ENCODE measurements around the gene CDYL2.
"Not testable (repeated sequence)": the region's sequence is repeated elsewhere in the genome, so short reads cannot be mapped to it uniquely, and the experiment has no call there.

The CDYL2 gene

GRCh38 chr16:80804526-80805383 is at the start of gene CDYL2:
CDYL2 (minus strand) TSS chr16:80804598; CDS start chr16:80804173, 425 bp downstream.
- peak; percentile 20 for DNase-seq

- DNase-seq: peak; percentile 7
Measured at GRCh38 chr16:80852261-80852872, 48.0 kb upstream of the CDYL2 start.

- no peak for DNase-seq
Measured at GRCh38 chr16:80851831-80852230, 47.4 kb upstream of the CDYL2 start.

GRCh38 chr16:80850757-80851156 is 46.4 kb upstream of the CDYL2 start:
- DNase-seq: no peak

GRCh38 chr16:80848862-80849261 is 44.5 kb upstream of the CDYL2 start:
- DNase-seq: no peak

- DNase-seq: no peak
Measured at GRCh38 chr16:80846680-80847079, 42.3 kb upstream of the CDYL2 start.

- DNase-seq: no peak
Measured at GRCh38 chr16:80846275-80846674, 41.9 kb upstream of the CDYL2 start.

GRCh38 chr16:80844395-80844794 is 40.0 kb upstream of the CDYL2 start:
- no peak for DNase-seq

- DNase-seq: no peak
Measured at GRCh38 chr16:80841231-80841630, 36.8 kb upstream of the CDYL2 start.

GRCh38 chr16:80837533-80838147 is 33.2 kb upstream of the CDYL2 start:
- DNase-seq: no peak

GRCh38 chr16:80836846-80837245 is 32.4 kb upstream of the CDYL2 start:
- no peak for DNase-seq

GRCh38 chr16:80836202-80836601 is 31.8 kb upstream of the CDYL2 start:
- DNase-seq: no peak

GRCh38 chr16:80831039-80831438 is 26.6 kb upstream of the CDYL2 start:
- no peak for DNase-seq

- no peak for DNase-seq
Measured at GRCh38 chr16:80828495-80828894, 24.1 kb upstream of the CDYL2 start.

GRCh38 chr16:80827007-80827406 is 22.6 kb upstream of the CDYL2 start:
- DNase-seq: no peak

- DNase-seq: no peak
Measured at GRCh38 chr16:80825365-80825758, 21.0 kb upstream of the CDYL2 start.

GRCh38 chr16:80824623-80825364 is 20.4 kb upstream of the CDYL2 start:
- peak; percentile 30 for DNase-seq

- DNase-seq: no peak
Measured at GRCh38 chr16:80819988-80820387, 15.6 kb upstream of the CDYL2 start.

- DNase-seq: no peak
Measured at GRCh38 chr16:80816356-80816755, 12.0 kb upstream of the CDYL2 start.

- not testable (repeated sequence) for DNase-seq
Measured at GRCh38 chr16:80815278-80815677, 10.9 kb upstream of the CDYL2 start.

GRCh38 chr16:80812593-80812992 is 8.2 kb upstream of the CDYL2 start:
- DNase-seq: no peak

GRCh38 chr16:80809366-80809765 is 5.0 kb upstream of the CDYL2 start:
- DNase-seq: no peak

GRCh38 chr16:80807906-80808305 is 3.5 kb upstream of the CDYL2 start:
- no peak for DNase-seq
